PC-3 (cell line): ENCODE measurements around the gene SEPTIN10. TPM values are rescaled to one million over a fixed set of nuclear protein-coding genes. Genes with fewer than 3 reads are reported as not detected.
"Not testable (repeated sequence)": the region's sequence is repeated elsewhere in the genome, so short reads cannot be mapped to it uniquely, and the experiment has no call there.

Experiments
- ATAC-seq: fragments of 200-7000 bp; cut with Tn5 transposase; 2 replicates; pipeline ENCODE4 v1.9.1; 2020; ENCODE audit warnings: mild to moderate bottlenecking, moderate library complexity
- BruUV-seq: library from RNA; stranded (reverse); fragments of 400-500 nt; replicated peaks from 2 replicates; lab custom pipeline; 2021; lab: Mats Ljungman, UMichigan
- CTCF ChIA-PET: fragments of 300-600 bp; sonication (Branson Sonifier 250); formaldehyde crosslinking; loops from one replicate; lab custom pipeline; 2022; ENCODE audit warnings: antibody characterized with exemption; lab: Charles Lee
- POLR2A ChIA-PET: fragments of 300-600 bp; sonication (Branson Sonifier 250); formaldehyde crosslinking; loops from one replicate; lab custom pipeline; 2022; ENCODE audit warnings: antibody characterized with exemption; ENCODE audit not compliant: unreplicated experiment; lab: Charles Lee
- DNase-seq: peaks from one replicate; pipeline ENCODE4 v3.0.0-alpha.2; 2015
- H2AFZ ChIP-seq: fragments of 300-600 bp; sonication (generic); 2 replicates; pipeline ENCODE4 v1.6.0; 2016; ENCODE audit warnings: antibody characterized with exemption, low read length
- H3F3A ChIP-seq: fragments of 300-600 bp; sonication (generic); one replicate; pipeline ENCODE4 v1.6.0; 2017; ENCODE audit warnings: antibody characterized with exemption, low read length, control low read depth, mild to moderate bottlenecking; ENCODE audit not compliant: unreplicated experiment
- H3K27ac ChIP-seq: fragments of 300-600 bp; sonication (generic); 2 replicates; pipeline ENCODE4 v1.5.1; 2016; ENCODE audit warnings: mild to moderate bottlenecking, low read length
- H3K27me3 ChIP-seq: fragments of 300-600 bp; sonication (generic); 2 replicates; pipeline ENCODE4 v1.6.1; 2016; ENCODE audit warnings: low read length, mixed read lengths
- H3K36me3 ChIP-seq: fragments of 300-600 bp; sonication (generic); 2 replicates; pipeline ENCODE4 v1.6.1; 2016; ENCODE audit warnings: low read depth, mixed run types, low read length, mixed read lengths
- H3K4me1 ChIP-seq: fragments of 300-600 bp; sonication (generic); 2 replicates; pipeline ENCODE4 v1.5.1; 2016; ENCODE audit warnings: low read length; ENCODE audit not compliant: insufficient read depth
- H3K4me2 ChIP-seq: fragments of 300-600 bp; sonication (generic); 2 replicates; pipeline ENCODE4 v1.6.0; 2016; ENCODE audit warnings: low read length
- H3K4me3 ChIP-seq: fragments of 300-600 bp; sonication (generic); 2 replicates; pipeline ENCODE4 v1.5.1; 2016; ENCODE audit warnings: mild to moderate bottlenecking, low read length, mixed read lengths
- H3K79me2 ChIP-seq: fragments of 300-600 bp; sonication (generic); 2 replicates; pipeline ENCODE4 v1.6.1; 2017; ENCODE audit warnings: low read length, mixed read lengths
- H3K9ac ChIP-seq: fragments of 300-600 bp; sonication (generic); 2 replicates; pipeline ENCODE4 v1.6.0; 2016; ENCODE audit warnings: mild to moderate bottlenecking, low read length
- H3K9me2 ChIP-seq: fragments of 300-600 bp; sonication (generic); replicated peaks from 2 replicates; pipeline ENCODE4 v1.6.1; 2016; ENCODE audit warnings: mixed run types, low read length, mixed read lengths
- H3K9me3 ChIP-seq: fragments of 300-600 bp; sonication (generic); 2 replicates; pipeline ENCODE4 v1.6.1; 2016; ENCODE audit warnings: low read length, mixed read lengths
- H4K20me1 ChIP-seq: fragments of 300-600 bp; sonication (generic); 2 replicates; pipeline ENCODE4 v1.6.1; 2016; ENCODE audit warnings: low read length, mixed read lengths
- CTCF ChIP-seq: fragments of 300-600 bp; sonication (generic); conservative IDR thresholded peaks from 2 replicates; pipeline ENCODE4 v1.5.1; 2017; ENCODE audit warnings: antibody characterized with exemption, low read depth, mild to moderate bottlenecking, low read length
- EZH2 ChIP-seq: fragments of 300-600 bp; sonication (generic); IDR thresholded peaks from one replicate; pipeline ENCODE4 v1.6.1; 2017; ENCODE audit warnings: antibody characterized with exemption, mild to moderate bottlenecking, low read length; ENCODE audit not compliant: unreplicated experiment
- EZH2phosphoT487 ChIP-seq: fragments of 300-600 bp; sonication (generic); IDR thresholded peaks from 2 replicates; pipeline ENCODE4 v1.6.1; 2018; ENCODE audit warnings: mild to moderate bottlenecking, antibody characterized with exemption, low read length, borderline replicate concordance
- intact Hi-C: fragments of 100-400 bp; cut with micrococcal nuclease; formaldehyde crosslinking; loops from 2 replicates; pipeline ENCODE4 v1.9.0; 2023
- total RNA-seq: library from RNA; depleted of rRNA; stranded (reverse); fragments of >200 nt; gene quantifications from 2 replicates; pipeline ENCODE4 v1.2.3, GENCODE V29; 2014

Gene SEPTIN10
- total RNA-seq, 1 experiment from 2014 or later = 36.1 TPM

- Histone ChIP-seq H2AFZ (no peak overlapping the region), H3K27me3 (no peaks in the 10 kb centered on the region), H3K9me3 (no peaks in the 10 kb centered on the region), H3K79me2 (no peaks in the 10 kb centered on the region), H3K4me3 (no peak overlapping the region), H3K4me1 (no peaks in the 10 kb centered on the region), H3K9ac (no peak overlapping the region), H4K20me1 (no peaks in the 10 kb centered on the region), H3K27ac (no peak overlapping the region), H3K9me2 (no peaks in the 10 kb centered on the region), H3K4me2 (no peak overlapping the region), H3K36me3 (no peaks in the 10 kb centered on the region), H3F3A (no peaks in the 10 kb centered on the region)
- BruUV-seq = no TSS peak
- DNase-seq (no peak), ATAC-seq (no peak)
- intact Hi-C loops = no loop called here
- TF ChIP-seq EZH2phosphoT487 (no peak), CTCF (no peak), EZH2 (no peak)
- ChIA-PET POLR2A (no interaction called here), CTCF (no interaction called here)
Measured at GRCh38 chr2:109537565-109538222, 76.1 kb downstream of the SEPTIN10 start.

GRCh38 chr2:109536556-109536955 is 77.2 kb downstream of the SEPTIN10 start:
- H3K4me3 ChIP-seq, H3K9ac ChIP-seq, DNase-seq, H3F3A ChIP-seq, BruUV-seq, H3K4me2 ChIP-seq, POLR2A ChIA-PET, H3K9me3 ChIP-seq, H4K20me1 ChIP-seq, H3K9me2 ChIP-seq, H3K4me1 ChIP-seq, H3K27ac ChIP-seq, H2AFZ ChIP-seq, CTCF ChIA-PET, ATAC-seq, H3K79me2 ChIP-seq, intact Hi-C loops, H3K27me3 ChIP-seq, H3K36me3 ChIP-seq: not testable (repeated sequence)

- no peak overlapping the region for H3K4me3 ChIP-seq
- DNase-seq (no peak), ATAC-seq (no peak)
- no TSS peak for BruUV-seq
- no peaks in the 10 kb centered on the region for H3F3A ChIP-seq
- ChIA-PET CTCF (no interaction called here), POLR2A (no interaction called here)
- H3K27ac ChIP-seq = no peak overlapping the region
- intact Hi-C loops = no loop called here
- H3K9me3 ChIP-seq = no peaks in the 10 kb centered on the region
- TF ChIP-seq EZH2 = no peak
- TF ChIP-seq CTCF = no peak
- no peak for TF ChIP-seq EZH2phosphoT487
- H3K79me2 ChIP-seq = no peaks in the 10 kb centered on the region
- H3K4me1 ChIP-seq = peaks cover 4% of the 10 kb centered on the region; the same call in 1 of the 2 replicates
- no peak overlapping the region for H3K9ac ChIP-seq
- H3K9me2 ChIP-seq = no peaks in the 10 kb centered on the region
- H3K36me3 ChIP-seq = no peaks in the 10 kb centered on the region
- no peaks in the 10 kb centered on the region for H3K27me3 ChIP-seq
- H2AFZ ChIP-seq = no peak overlapping the region
- H3K4me2 ChIP-seq = no peak overlapping the region
- H4K20me1 ChIP-seq = no peaks in the 10 kb centered on the region
Measured at GRCh38 chr2:109535217-109535946, 78.4 kb downstream of the SEPTIN10 start.
